Bone marrow (tissue), 2 donors: ENCODE measurements around the gene OTOG.

Experiments used
- DNase-seq, 2 donors: peaks; one replicate each; lab custom pipeline; 2025; lab: John Stamatoyannopoulos, UW

OTOG gene

DNA sequence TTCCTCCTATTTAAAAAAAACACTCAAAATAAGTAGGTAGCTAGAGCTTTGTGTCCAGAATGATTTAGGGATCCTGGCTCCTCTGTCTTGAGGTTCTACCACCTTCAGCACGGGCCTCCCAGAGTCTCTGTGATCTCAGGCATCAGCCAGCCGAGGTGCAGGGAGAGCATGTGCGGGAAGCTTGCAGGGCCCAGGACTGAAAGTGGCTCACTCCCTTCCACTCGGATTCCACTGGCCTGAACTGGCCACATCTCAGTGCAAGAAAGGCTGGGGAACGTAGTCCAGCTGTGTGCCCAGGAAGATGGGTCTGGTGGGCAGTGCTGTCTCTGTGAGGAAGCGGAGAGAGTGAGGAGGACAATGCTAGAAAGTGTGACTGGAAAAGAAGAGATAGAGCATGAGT is 104.0 kb downstream of the OTOG start:
- DNase-seq: no peak

DNA sequence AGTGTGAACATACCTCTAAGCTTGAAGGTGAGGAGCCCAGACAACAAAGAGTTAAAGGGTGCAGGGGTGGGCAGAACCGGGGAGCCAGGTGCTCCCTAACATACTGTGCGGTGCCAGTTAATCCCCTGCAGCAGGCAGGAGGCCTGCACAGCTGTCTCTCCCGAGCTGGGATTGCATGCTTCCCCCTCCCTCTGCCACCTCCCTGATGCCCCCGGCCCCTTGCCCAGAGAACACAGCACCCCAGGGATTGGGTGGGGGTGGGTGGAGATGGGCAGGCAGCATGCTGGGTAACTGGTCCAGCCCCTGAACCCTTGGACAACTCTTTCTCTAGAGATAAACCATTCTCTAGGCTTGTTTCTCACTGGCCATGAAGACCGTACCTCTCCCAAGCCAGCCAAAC is 104.6 kb downstream of the OTOG start:
- DNase-seq: no peak

GRCh38 chr11:17652556-17652955 is 105.5 kb downstream of the OTOG start:
- DNase-seq: no peak

DNA sequence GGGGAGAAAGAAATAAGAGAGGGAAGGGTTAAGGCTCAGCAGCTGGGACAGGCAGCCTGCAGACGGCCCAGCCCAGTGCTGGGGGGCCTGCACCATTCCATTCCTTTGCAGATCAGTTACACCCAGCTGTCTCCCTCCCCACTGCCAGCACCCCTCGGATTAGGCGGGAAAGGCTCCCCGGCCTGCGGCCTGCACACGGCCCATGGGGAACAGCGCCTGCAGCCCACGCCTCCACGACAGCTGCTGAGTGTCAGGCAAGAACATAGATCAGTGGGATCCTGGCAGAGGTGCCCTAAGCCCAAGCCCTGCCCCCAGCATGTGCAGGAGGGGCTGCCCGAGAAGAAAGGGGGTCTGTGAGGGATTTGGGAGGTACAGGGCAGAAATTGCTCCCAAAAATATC is 106.6 kb downstream of the OTOG start:
- no peak for DNase-seq

GRCh38 chr11:17655682-17656081 is 108.6 kb downstream of the OTOG start:
- DNase-seq: no peak

DNA sequence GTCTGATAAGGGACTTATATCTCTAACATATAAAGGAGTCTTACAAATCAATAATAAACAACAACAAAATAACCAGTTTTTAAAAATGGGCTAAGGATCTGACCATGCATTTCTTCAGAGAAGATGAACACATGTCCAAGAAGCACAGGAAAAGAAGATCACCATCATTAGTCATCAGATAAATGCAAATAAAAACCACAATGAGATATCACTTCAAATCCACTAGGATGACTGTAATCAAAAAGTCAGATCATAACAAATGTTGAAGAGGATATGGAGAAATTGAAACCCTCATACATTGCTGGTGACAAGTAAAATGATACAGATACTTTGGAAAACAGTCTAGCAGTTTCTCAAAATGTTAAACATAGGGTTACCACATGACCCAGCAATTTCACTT is 111.2 kb downstream of the OTOG start:
- no peak for DNase-seq

DNA sequence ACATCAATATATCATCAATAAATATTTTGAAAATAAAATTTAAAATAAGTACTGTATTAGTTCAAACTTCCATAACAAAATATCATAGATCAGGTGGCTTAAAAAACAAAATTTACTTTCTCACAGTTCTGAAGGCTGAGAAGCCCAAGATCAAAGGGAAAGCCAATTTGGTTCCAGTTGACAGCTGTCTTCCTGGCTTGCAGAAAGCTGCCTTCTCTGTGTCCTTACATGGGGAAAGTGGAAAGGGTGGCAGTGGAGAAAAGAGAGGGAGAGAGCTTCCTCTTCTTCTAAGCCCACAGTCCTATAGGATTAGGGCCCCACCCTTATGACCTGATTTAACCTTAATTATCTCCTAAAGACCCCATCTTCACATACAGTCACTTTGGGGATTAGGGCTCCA is 121.1 kb downstream of the OTOG start:
- no peak for DNase-seq

DNA sequence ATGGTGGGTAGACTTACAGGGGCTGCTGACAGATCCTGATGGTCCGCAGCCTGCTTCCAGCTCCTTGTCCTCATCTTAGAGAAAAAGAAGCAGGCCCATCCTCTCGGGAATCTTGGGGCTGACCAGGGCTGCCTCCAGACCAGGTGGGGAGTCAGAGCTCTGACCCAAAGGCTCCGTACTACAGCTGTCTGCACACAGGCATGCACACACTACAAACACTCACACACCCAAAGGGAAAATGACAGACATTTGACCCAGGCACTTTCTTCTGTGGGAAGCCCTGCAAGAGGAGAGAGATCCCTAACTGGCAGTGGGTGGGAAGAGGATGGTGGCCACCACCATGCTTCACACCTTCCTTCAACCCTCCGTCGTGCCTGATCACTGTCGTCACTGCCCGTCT is 125.4 kb downstream of the OTOG start:
- no peak for DNase-seq

- no peak for DNase-seq
Observed at GRCh38 chr11:17673951-17674350, 126.9 kb downstream of the OTOG start.

- no peak for DNase-seq
Observed at GRCh38 chr11:17682848-17683247, 135.8 kb downstream of the OTOG start.

- no peak for DNase-seq
Observed at GRCh38 chr11:17683377-17684161, 136.5 kb downstream of the OTOG start.

- DNase-seq: no peak
Observed at GRCh38 chr11:17684550-17684949, 137.5 kb downstream of the OTOG start.

- no peak for DNase-seq
Observed at GRCh38 chr11:17686231-17686980, 139.3 kb downstream of the OTOG start.

DNA sequence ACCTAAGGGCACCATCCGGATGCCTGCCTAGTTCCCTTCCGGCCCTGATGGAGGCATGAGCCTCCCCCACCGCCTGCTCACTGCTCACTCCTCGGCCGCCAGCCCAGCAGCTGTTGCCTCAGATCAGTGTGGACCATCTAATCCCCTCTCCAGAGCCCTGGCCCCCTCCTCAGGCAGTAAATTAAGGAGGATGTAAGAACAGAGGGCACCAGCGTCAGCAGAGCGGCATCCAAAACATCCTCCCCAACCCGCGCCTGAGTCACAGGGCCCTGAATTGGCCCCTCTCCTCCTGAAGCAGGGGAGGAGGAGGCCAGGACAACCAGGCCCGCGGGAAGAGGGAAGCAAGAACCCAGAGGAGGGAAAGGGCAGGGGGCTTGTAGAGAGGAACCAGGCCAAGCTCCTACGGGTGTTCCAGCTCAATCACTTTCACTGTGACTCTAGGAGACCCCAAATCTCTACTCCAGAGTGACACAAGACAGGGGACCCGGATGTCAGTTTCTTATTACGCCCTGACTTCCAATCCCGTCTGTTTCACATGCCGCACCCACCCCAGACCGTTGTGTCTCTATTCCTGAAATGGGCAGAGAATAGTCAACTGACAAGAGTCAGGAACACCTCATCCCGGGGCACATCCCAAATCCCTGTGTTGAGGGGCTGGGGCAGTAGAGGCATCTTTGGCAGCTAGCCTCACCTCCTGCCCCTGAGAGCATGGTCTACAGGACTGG is 141.0 kb downstream of the OTOG start:
- DNase-seq: no peak

DNA sequence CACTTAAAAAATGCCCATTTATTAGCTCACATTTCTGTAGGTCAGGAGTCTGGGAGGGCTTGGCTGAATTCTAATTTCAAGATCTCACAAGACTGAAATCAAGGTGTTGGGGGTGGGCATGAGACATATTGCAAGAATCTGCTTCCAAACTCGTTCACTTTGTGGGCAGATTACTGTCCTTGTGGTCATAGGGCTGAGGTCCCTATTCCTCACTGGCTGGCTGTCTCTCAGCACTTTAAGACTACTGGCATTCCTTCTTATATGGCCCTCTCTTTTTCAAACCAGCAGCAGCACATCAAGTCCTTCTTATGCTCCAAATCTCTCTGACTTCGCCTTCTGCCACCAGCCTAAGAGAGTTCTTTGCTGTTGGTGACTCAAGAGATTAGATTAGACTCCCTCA is 144.5 kb downstream of the OTOG start:
- DNase-seq: no peak

DNA sequence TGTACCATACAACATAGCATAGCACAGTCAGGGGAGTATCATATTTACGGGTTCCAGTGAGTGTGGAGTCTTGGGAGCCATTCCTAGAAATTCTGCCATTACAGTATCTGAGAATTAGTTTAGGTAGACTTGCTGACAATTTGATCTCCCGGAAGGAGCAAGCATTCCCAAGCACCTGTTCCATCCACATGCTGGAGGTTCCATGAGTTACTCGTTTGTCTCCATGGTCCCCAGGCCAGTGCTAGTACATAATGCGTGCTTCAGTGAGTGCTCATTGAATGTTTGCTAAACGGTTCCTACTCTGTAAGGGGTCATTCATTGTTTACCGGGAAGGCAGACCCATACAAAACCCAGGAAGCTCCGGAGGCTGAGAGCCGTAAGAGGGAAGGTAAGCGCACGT is 144.9 kb downstream of the OTOG start:
- DNase-seq: no peak

DNA sequence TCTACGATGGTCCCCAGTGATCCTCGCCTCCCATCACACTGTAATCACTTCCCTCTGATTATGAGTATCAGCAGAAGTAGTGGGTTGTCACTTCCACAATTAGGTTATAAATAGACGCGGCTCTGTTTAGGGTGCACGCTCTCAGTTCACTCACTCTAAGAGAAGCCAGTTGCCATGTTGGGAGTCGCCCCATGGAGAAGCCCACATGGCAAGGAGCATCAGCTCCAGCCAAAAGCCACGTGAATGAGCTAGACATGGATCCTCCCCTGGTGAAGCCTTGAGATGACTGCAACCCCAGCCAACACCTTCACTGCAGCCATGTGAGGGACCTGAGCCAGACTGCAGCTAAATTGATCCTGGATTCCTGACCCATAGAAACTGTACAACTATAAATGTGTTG is 145.9 kb downstream of the OTOG start:
- no peak for DNase-seq

DNA sequence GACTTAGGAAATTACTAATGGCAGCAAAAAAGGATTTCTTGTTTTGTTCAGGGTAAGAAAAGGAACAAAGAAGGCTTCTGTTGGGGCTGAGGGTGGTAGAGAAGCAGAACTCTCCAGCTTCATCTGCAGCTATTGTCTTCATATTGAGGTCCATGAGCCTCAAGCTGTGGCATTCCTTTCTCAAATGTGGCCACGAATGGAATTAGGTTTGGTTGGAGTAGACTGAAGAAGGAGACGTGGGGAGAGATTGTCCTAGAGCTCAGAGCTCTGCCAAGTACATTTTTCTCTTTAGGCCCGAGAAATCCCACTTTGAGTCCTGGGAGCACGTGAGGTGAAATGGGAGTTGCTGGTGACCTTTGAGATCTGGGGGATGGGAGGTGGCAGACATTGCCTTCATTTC is 146.5 kb downstream of the OTOG start:
- DNase-seq: no peak

DNA sequence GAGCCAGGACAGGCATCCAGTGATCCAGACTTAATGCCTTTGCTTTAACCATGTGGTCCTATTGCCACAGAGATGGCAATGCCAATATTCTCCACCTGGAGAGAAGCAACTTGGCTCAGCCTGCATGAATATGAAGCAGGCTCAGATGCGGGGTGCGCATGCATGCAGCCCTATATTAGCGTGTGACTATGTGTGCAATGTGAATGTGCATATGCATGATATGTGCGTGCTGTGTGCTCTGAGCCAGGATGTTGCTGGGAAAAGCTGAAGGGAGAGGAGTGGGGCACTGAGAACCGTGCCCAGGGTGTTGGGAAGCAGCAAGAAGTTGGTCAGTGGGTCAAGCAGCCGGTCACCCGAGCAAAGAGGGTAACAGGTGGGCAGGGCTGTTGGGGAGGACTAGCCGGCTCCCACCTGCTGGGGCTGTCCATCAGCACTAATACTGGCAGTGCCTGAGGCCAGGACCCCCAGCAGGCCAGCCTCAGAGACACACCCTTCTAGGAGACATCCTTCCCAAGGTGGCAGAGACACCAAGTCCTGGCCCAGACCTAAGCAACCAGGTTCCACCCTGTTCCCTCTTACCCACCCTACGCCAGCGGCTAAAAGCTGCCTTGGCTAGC is 147.5 kb downstream of the OTOG start:
- DNase-seq: no peak

DNA sequence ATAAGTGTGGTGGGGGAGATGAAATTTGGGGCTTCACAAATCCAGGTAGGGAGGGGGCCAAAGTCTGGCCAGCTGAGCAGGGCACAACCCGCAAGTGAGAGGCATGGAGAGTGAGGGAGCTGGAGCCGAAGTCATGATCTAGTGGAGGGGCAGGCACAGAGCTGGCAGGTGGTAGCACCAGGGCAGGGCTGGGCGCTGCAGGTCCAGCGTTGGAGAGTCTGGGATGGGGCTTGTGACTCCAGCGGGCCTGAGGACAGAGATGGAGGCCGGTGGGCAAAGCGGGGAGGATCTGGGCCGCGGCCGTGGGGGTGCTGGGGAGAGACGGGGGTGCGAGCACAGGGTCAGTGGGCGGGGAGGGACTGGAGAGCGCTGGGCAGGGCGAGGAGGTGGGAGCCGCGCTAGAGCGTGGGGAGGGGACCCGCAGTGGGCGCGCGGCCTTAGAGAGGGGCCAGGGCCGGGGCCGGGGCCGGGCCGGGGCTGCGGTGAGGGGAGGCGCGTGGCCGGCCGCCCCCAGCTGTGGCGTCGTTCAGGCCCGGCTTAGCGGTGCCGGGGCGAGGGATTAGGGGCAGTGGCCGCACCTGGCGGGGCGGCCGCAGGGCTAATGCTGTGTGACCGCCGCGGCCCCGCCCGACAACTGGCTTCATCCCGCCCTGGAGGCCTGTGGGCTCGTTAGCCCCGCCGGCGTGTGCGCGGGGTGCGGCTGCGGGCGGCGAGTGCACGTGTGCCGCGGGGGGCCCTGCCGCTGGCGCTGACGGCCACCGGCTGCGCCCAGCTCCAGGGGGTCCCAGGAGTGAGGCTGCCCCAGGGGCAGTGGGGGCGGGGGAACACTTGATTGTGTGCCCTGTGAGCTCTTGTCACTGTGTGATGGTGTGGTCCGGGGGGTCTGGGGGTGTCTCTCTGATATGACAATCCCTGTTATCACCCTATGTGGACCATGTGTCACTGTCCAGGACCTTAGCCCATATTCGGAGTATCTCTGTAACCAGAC is 148.7 kb downstream of the OTOG start:
- no peak for DNase-seq

DNA sequence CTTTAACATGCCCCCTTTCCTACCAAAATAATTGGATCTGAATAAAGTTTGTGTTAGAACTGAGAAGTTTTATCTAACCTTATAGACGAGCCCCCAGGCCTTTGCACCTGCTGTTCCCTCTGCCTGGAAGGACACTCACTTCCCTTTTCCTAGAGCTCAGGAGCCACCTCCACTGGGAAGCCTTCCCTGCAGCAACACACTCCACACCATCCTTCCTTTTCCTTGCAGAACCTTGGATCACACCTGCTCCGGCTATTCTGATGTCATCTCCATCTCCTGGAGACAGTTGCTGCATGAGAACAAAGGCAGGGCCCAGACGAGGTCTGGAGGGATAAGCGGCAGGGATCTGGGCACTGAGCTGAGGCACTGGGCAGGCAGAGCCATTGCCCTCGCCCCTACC is 149.7 kb downstream of the OTOG start:
- no peak for DNase-seq
